ENCODE results near the gene SSC5D.
A peak's percentile ranks its signal among the peaks of the same experiment; 100 is the strongest.

The SSC5D gene

DNA sequence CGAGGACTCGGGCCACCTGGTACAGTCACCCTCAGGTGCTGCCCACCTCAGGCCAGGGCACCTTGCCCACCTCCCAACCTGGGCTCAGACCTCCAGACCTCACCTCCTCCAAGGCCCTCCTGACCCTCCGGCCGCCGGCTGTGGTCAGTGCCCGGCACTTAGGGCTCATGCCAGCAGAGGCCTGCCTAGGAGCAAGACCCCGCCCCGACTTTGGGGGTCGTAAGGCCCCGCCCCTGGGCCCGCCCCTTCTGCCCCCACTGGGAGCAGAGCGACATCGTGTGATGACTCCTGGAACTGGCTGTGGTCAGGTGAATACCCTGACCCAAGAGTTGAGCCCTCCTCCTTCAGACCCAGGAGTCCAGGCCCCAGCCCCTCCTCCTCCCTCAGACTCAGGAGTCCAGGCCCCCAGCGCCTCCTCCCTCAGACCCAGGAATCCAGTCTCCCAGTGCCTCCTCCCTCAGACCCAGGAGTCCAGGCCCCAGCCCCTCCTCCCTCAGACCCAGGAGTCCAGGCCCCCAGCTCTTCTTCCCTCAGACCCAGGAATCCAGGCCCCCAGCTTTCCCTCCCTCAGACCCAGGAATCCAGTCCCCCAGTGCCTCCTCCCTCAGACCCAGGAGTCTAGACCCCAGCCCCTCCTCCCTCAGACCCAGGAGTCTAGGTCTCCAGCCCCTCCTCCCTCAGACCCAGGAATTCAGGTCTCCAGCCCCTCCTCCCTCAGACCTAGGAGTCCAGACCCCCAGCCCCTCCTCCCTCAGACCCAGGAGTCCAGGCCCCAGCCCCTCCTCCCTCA, 48.9 kb downstream of the SSC5D start, which contains the start of gene SBK2:
Gene SBK2, minus strand, starts transcription at position 183 of the 790 bp plus-strand sequence. CDS start 839 bp downstream, outside the sequence.
- TF ChIP-seq, protein P1, sequence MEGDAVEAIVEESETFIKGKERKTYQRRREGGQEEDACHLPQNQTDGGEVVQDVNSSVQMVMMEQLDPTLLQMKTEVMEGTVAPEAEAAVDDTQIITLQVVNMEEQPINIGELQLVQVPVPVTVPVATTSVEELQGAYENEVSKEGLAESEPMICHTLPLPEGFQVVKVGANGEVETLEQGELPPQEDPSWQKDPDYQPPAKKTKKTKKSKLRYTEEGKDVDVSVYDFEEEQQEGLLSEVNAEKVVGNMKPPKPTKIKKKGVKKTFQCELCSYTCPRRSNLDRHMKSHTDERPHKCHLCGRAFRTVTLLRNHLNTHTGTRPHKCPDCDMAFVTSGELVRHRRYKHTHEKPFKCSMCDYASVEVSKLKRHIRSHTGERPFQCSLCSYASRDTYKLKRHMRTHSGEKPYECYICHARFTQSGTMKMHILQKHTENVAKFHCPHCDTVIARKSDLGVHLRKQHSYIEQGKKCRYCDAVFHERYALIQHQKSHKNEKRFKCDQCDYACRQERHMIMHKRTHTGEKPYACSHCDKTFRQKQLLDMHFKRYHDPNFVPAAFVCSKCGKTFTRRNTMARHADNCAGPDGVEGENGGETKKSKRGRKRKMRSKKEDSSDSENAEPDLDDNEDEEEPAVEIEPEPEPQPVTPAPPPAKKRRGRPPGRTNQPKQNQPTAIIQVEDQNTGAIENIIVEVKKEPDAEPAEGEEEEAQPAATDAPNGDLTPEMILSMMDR (IDR thresholded peaks at IDR 0.05; ENCODE audit: low read depth, low read length, missing control alignments): peak; percentile 13
- H3K4me3 ChIP-seq (ENCODE audit: low read depth, low read length): no peak within 1 kb of the TSS
- no peak for DNase-seq (ENCODE audit: low read depth)

DNA sequence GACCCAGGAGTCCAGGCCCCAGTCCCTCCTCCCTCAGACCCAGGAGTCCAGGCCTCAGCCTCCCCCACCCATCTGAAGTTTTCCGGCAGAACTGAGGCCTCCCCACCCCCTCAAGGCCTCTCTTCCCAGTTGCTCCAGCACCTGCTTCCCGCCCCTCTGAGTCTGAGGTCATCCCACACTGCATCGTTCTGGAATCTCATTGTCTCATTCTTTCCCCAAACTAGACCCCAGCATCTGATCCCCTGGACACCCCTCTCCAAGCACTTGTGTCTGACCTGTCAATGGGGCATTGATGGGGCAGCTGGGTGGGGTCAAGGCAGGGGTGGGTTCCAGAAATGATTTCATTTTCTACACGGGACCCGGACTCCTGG, 49.5 kb downstream of the SSC5D start:
- H3K4me3 ChIP-seq (ENCODE audit: low read depth, low read length): no peak overlapping the region
- TF ChIP-seq, protein P1 (IDR thresholded peaks at IDR 0.05; ENCODE audit: low read depth, low read length, missing control alignments): no peak
- no peak for DNase-seq (ENCODE audit: low read depth)

DNA sequence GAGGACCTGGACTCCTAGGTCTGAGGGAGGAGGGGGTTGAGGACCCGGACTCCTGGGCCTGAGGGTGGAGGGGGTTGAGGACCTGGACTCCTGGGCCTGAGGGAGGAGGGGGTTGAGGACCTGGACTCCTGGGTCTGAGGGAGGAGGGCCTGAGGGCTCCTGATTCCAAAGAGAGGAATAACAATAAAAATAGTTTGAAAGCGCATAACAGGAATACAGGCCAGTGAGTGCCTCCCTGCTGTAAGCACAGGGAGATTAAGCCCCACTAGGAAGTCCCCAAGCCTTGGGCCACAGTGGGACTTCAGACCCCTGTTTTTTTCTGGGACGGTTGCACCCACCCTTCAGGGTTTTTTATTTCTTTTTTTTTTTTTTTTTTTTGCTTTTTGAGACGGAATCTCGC, 49.9 kb downstream of the SSC5D start:
- no peak for DNase-seq (ENCODE audit: low read depth)
- TF ChIP-seq, protein P1 (IDR thresholded peaks at IDR 0.05; ENCODE audit: low read depth, low read length, missing control alignments): no peak
- no peak overlapping the region for H3K4me3 ChIP-seq (ENCODE audit: low read depth, low read length)

GRCh38 chr19:55539090-55539984, 51.1 kb downstream of the SSC5D start:
- no peak overlapping the region for H3K4me3 ChIP-seq (ENCODE audit: low read depth, low read length)
- TF ChIP-seq, protein P1 (IDR thresholded peaks at IDR 0.05; ENCODE audit: low read depth, low read length, missing control alignments): no peak
- no peak for DNase-seq (ENCODE audit: low read depth)

DNA sequence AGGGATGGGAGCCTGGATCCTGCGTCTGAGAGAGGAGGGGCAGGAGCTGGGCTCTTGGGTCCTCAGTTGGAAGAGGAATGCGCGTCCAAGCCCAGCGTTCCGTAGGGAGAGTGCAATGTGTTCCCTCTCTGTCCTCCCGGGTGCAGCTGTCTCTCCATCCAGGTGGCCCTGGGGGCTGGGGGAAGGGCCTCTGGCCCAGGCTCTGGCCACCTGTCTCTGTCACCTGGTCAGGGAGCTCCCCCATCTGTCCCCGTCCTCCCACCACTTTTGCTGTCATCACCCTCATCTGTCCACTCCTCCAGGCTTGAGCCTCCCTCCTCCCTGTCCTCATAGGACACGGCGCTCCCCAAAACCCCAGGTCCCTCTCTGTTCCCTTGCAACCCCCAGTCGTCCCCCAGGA, 52.4 kb downstream of the SSC5D start:
- DNase-seq (ENCODE audit: low read depth): no peak

DNA sequence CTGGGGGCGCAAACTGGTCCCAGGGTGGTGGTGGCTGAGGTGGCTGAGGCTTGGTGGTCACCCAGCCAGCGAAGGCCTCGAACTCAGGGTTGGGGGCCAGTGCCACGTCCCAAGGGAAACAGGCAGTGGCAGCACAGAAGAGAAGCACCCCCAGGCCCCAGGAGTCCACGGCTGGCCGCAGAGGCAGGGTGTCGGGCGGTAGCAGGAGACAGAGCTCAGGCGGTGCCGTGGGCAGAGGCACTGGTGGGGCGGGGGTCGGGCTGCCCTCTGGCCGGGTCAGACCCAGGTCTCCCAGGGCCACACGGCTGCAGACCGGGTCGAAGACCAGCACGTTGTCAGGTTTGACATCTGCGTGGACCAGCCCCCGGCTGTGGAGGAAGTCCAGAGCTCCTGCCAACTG, 52.9 kb downstream of the SSC5D start:
- TF ChIP-seq, protein P1 (IDR thresholded peaks at IDR 0.05; ENCODE audit: low read depth, low read length, missing control alignments): no peak
- no peak overlapping the region for H3K4me3 ChIP-seq (ENCODE audit: low read depth, low read length)
- no peak for DNase-seq (ENCODE audit: low read depth)

More for the DNA sequence above, 52.4 kb downstream of the SSC5D start:
- TF ChIP-seq, protein P1 (IDR thresholded peaks at IDR 0.05; ENCODE audit: low read depth, low read length, missing control alignments): no peak
- H3K4me3 ChIP-seq (ENCODE audit: low read depth, low read length): no peak overlapping the region

All from GM12864 (cell line).